Ovary (tissue), 3 donors: ENCODE results near the gene KCTD20.

Source experiments
- CTCF ChIP-seq, 3 donors: fragments of 450-650 bp in 2 of 3; fragments of 200-600 bp in 1 of 3; IDR thresholded peaks; one replicate each; pipeline versions ENCODE4 v1.5.1 to v1.8.0; 2016 to 2022; ENCODE audit warnings: antibody characterized with exemption in 3 of 3, mild to moderate bottlenecking in 1 of 3
- EP300 ChIP-seq: sonication (generic); formaldehyde crosslinking; IDR thresholded peaks from one replicate; pipeline ENCODE4 v1.6.1; 2017; ENCODE audit warnings: antibody characterized with exemption
- POLR2A ChIP-seq: fragments of 450-650 bp; IDR thresholded peaks from one replicate; pipeline ENCODE4 v1.6.1; 2017; ENCODE audit warnings: antibody characterized with exemption, mild to moderate bottlenecking, moderate library complexity
- donor health status: DM: no; HTN: no; CAD: no.

DNA sequence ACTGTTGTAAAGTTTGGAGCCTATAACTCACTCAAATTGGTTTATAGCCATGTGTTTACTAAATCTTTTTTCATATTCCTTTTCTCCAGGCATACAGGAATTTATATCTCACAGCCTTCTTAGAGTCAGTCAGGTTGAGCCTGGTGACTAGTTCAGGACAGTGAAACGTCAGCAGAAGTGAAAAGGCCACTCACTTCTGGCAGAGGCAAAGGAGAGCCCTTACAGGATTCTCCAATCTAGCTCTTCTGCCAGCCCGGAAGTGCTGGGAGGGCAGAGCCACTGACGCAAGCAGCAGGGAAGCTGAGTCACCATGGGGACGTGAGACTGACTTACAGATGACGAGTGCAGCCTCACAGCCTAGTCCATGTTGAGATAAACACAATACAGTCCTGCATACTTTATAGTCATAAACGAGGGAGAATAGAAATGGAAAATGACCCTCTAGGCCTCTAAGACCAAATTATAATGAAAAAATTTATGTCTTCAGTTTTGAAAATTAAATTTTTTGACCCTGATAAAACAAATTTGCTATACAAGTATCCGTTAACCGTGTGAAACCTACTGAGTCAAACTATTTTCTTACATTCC is 1.4 kb upstream of the KCTD20 start:
- TF ChIP-seq CTCF (IDR thresholded peaks at IDR 0.05) (no peak), EP300 (peak; percentile 88), POLR2A (peak; percentile 38)
